ENCODE results near the gene CHST2.

- TF ChIP-seq CTCF (optimal IDR thresholded peaks at IDR 0.05 in 1 of 3, IDR thresholded peaks at IDR 0.05 in 1 of 3, conservative IDR thresholded peaks at IDR 0.05 in 1 of 3; ENCODE audit: extremely low read depth in 1 of 3, insufficient read depth in 2 of 3, low read length in 3 of 3) (no peak), EZH2 (IDR thresholded peaks at IDR 0.05; ENCODE audit: low read length) (no peak)
These were observed 39.4 kb upstream of the CHST2 start for GRCh38 chr3:143080196-143080595.
